IPS-18c (cell line): ENCODE results near the gene FBLL1.

Source experiments
- H3K4me3 ChIP-seq: 2 replicates; pipeline ENCODE4 v1.7.0; 2013; ENCODE audit warnings: low read depth, mild to moderate bottlenecking, low read length, moderate library complexity; ENCODE audit not compliant: insufficient read depth
- H3K9me3 ChIP-seq: one replicate; pipeline ENCODE4 v1.6.1; 2013; ENCODE audit warnings: mild to moderate bottlenecking, low read length, moderate library complexity; ENCODE audit not compliant: control insufficient read depth, insufficient read depth

The FBLL1 gene

GRCh38 chr5:168579488-168580226 is 50.6 kb downstream of the FBLL1 start:
- peak overlapping the region; percentile 95 for H3K4me3 ChIP-seq
- H3K9me3 ChIP-seq: no peaks in the 10 kb centered on the region

- H3K9me3 ChIP-seq: no peaks in the 10 kb centered on the region
- peak overlapping the region; percentile 25 for H3K4me3 ChIP-seq
Observed at GRCh38 chr5:168580227-168580508, 51.1 kb downstream of the FBLL1 start.
